GM19035 (cell line): ENCODE results near the gene PPP1R15B.
A peak's percentile ranks its signal among the peaks of the same experiment; 100 is the strongest.
"Not testable (repeated sequence)": the region's sequence is repeated elsewhere in the genome, so short reads cannot be mapped to it uniquely, and the experiment has no call there.

Source experiments
- ATAC-seq: cut with Tn5 transposase; IDR thresholded peaks from one replicate; pipeline ENCODE4 v1.9.1; 2021; ENCODE audit not compliant: unreplicated experiment

Gene PPP1R15B

GRCh38 chr1:204443871-204444581 is 32.4 kb upstream of the PPP1R15B start:
- no peak for ATAC-seq

- ATAC-seq: no peak
Measured at GRCh38 chr1:204443260-204443619, 31.6 kb upstream of the PPP1R15B start.

- no peak for ATAC-seq
Measured at GRCh38 chr1:204442376-204443259, 31.0 kb upstream of the PPP1R15B start.

- ATAC-seq: no peak
Measured at GRCh38 chr1:204441558-204441957, 29.9 kb upstream of the PPP1R15B start.

GRCh38 chr1:204439621-204440375 is 28.2 kb upstream of the PPP1R15B start:
- no peak for ATAC-seq

GRCh38 chr1:204438628-204439027 is 27.0 kb upstream of the PPP1R15B start:
- no peak for ATAC-seq

- no peak for ATAC-seq
Measured at GRCh38 chr1:204437796-204438570, 26.4 kb upstream of the PPP1R15B start.

- ATAC-seq: no peak
Measured at GRCh38 chr1:204435872-204436271, 24.3 kb upstream of the PPP1R15B start.

GRCh38 chr1:204435381-204435831 is 23.8 kb upstream of the PPP1R15B start:
- ATAC-seq: no peak

GRCh38 chr1:204434116-204434755 is 22.6 kb upstream of the PPP1R15B start:
- ATAC-seq: no peak

- no peak for ATAC-seq
Measured at GRCh38 chr1:204432708-204433107, 21.1 kb upstream of the PPP1R15B start.

GRCh38 chr1:204431310-204432184 is 19.9 kb upstream of the PPP1R15B start:
- peak; percentile 56 for ATAC-seq

GRCh38 chr1:204429746-204430145 is 18.1 kb upstream of the PPP1R15B start:
- ATAC-seq: no peak

GRCh38 chr1:204426971-204427701 is 15.5 kb upstream of the PPP1R15B start:
- no peak for ATAC-seq

GRCh38 chr1:204426474-204426873 is 14.9 kb upstream of the PPP1R15B start:
- no peak for ATAC-seq

GRCh38 chr1:204426035-204426436 is 14.4 kb upstream of the PPP1R15B start:
- no peak for ATAC-seq

GRCh38 chr1:204424621-204425020 is 13.0 kb upstream of the PPP1R15B start:
- no peak for ATAC-seq

- ATAC-seq: not testable (repeated sequence)
Measured at GRCh38 chr1:204422061-204422705, 10.6 kb upstream of the PPP1R15B start.
